ENCODE data around the gene LPP.

- TF ChIP-seq POLR2A (IDR thresholded peaks at IDR 0.05; ENCODE audit: low read length) (no peak), CTCF (IDR thresholded peaks at IDR 0.05) (no peak), FOSL2 (IDR thresholded peaks at IDR 0.05) (no peak), FOSL2 (CRISPR knock-in tag; IDR thresholded peaks at IDR 0.05) (no peak), MYC (IDR thresholded peaks at IDR 0.05; ENCODE audit: borderline replicate concordance, low read length) (no peak), EP300 (IDR thresholded peaks at IDR 0.05) (no peak), BHLHE40 (IDR thresholded peaks at IDR 0.05; ENCODE audit: low read depth, low read length) (no peak), GATA3 (IDR thresholded peaks at IDR 0.05; ENCODE audit: borderline replicate concordance) (no peak), MAZ (IDR thresholded peaks at IDR 0.05; ENCODE audit: borderline replicate concordance, low read depth, low read length) (no peak), REST (IDR thresholded peaks at IDR 0.05) (no peak), PBX3 (IDR thresholded peaks at IDR 0.05) (no peak)
These were observed 45.4 kb downstream of the LPP start for GRCh38 chr3:188199386-188199785.
